Psoas muscle (tissue), 8 donors: ENCODE measurements around the gene SIM1. TPM values are rescaled to one million over a fixed set of nuclear protein-coding genes. Genes with fewer than 3 reads are reported as not detected.

ENCODE experiments used
- ATAC-seq, 4 donors: fragments of 200-7000 bp; cut with Tn5 transposase; one replicate each; pipeline ENCODE4 v1.9.1; 2020; ENCODE audit warnings: moderate library complexity in 3 of 4, mild to moderate bottlenecking in 2 of 4
- DNase-seq, 2 donors: peaks; one replicate each; pipeline ENCODE4 v3.0.0-alpha.2; 2020
- H3K27ac ChIP-seq: fragments of 200-600 bp; one replicate; pipeline ENCODE4 v1.8.0; 2022
- H3K27me3 ChIP-seq, 3 donors: fragments of 200-600 bp in 1 of 3; one replicate each; pipeline versions ENCODE4 v1.6.1 to v1.8.0; 2013 to 2022; ENCODE audit warnings: low read length in 2 of 3, mild to moderate bottlenecking in 2 of 3, moderate library complexity in 1 of 3; ENCODE audit not compliant: insufficient read depth in 3 of 3
- H3K36me3 ChIP-seq, 2 donors: fragments of 200-600 bp in 1 of 2; one replicate each; pipeline versions ENCODE4 v1.6.1 to v1.8.0; 2013 to 2022; ENCODE audit warnings: low read depth in 1 of 2, mild to moderate bottlenecking in 1 of 2, moderate library complexity in 1 of 2; ENCODE audit not compliant: insufficient read depth in 1 of 2
- H3K4me1 ChIP-seq: fragments of 200-600 bp; one replicate; pipeline ENCODE4 v1.8.0; 2022
- H3K4me3 ChIP-seq: fragments of 200-600 bp; one replicate; pipeline ENCODE4 v1.8.0; 2022; ENCODE audit warnings: mild to moderate bottlenecking
- H3K9me3 ChIP-seq: fragments of 200-600 bp; one replicate; pipeline ENCODE4 v1.8.0; 2022
- WGBS, 3 donors: extraction: QIAGEN DNeasy Blood & Tissue Kit; methylation state at CpG; one replicate each; pipeline versions ENCODE4 v1.1.6 to v1.1.7; 2013; 5-methylcytosine and 5-hydroxymethylcytosine counted together
- intact Hi-C, 2 donors: fragments of 100-400 bp; cut with DNase I; formaldehyde crosslinking; loops; one replicate each; pipeline versions ENCODE4 v1.11.0 to v1.14.2; 2022
- polyA plus RNA-seq, 3 donors: library from polyadenylated mRNA; stranded (reverse); fragments of 200-250 nt; gene quantifications; one replicate each; pipeline ENCODE4 v1.2.3, GENCODE V29; 2013
- total RNA-seq, 4 donors: library from RNA; stranded (reverse); fragmentation: NEBNext Ultra II Directional in 2 of 4; extraction: Animal tissue kit (Norgen Biotek cat#: 25700) in 2 of 4; gene quantifications; one replicate each; pipeline versions ENCODE4 v1.2.1 to v1.2.4, GENCODE V29; 2021 to 2023
- TF ChIP-seq, protein P1 (sequence below): fragments of 200-600 bp; IDR thresholded peaks from one replicate; pipeline ENCODE4 v1.8.0; 2022; ENCODE audit warnings: antibody characterized with exemption
- donor health status: healthy with polysubstance abuse.
- donor health status: DM: no; HTN: no; CAD: no; lungs with moderate emphysema.
- donor health status: Bipolar disorder and iron deficiency.
- donor health status: healthy.
- donor health status: DM: yes; HTN: yes; CAD: no.
- donor health status: DM: no; HTN: no; CAD: no.
- donor health status: DM: no; HTN: no; CAD: no.
- donor health status: DM: yes; HTN: yes; CAD: no.

The SIM1 gene
- total and polyA plus RNA-seq, 7 donors, result 0.60 to 14.4 (median 4.7) TPM

DNA sequence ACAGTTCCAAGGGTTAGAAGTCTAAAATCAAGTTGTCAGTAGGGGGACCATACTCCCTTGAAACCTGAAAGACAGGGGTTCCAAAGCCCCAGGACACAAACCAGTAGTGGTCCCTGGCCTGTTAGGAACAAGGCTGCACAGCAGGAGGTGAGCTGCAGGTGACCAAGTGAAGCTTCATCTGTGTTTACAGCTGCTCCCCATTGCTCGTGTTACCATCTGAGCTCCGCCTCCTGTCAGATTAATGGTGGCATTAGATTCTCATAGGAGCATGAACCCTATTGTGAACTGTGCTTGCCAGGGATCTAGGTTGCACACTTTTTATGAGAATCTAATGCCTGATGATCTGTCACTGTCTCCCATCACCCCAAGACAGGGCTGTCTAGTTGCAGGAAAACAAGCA lies 25.3 kb upstream of the SIM1 start:
- H3K27me3 ChIP-seq, result no peaks in the 10 kb centered on the region
- DNase-seq, result no peak
- WGBS, 3 donors, result 87 to 93% (median 90%) methylated on average over 2 of the region's 2 CpGs
- intact Hi-C loops, result no loop called here
- H3K27ac ChIP-seq, result no peak overlapping the region
- no peak overlapping the region for H3K4me3 ChIP-seq
- H3K36me3 ChIP-seq, result no peaks in the 10 kb centered on the region
- no peaks in the 10 kb centered on the region for H3K9me3 ChIP-seq
- H3K4me1 ChIP-seq, result no peaks in the 10 kb centered on the region
- ATAC-seq, result no peak
- TF ChIP-seq, protein P1, sequence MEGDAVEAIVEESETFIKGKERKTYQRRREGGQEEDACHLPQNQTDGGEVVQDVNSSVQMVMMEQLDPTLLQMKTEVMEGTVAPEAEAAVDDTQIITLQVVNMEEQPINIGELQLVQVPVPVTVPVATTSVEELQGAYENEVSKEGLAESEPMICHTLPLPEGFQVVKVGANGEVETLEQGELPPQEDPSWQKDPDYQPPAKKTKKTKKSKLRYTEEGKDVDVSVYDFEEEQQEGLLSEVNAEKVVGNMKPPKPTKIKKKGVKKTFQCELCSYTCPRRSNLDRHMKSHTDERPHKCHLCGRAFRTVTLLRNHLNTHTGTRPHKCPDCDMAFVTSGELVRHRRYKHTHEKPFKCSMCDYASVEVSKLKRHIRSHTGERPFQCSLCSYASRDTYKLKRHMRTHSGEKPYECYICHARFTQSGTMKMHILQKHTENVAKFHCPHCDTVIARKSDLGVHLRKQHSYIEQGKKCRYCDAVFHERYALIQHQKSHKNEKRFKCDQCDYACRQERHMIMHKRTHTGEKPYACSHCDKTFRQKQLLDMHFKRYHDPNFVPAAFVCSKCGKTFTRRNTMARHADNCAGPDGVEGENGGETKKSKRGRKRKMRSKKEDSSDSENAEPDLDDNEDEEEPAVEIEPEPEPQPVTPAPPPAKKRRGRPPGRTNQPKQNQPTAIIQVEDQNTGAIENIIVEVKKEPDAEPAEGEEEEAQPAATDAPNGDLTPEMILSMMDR, result no peak

DNA sequence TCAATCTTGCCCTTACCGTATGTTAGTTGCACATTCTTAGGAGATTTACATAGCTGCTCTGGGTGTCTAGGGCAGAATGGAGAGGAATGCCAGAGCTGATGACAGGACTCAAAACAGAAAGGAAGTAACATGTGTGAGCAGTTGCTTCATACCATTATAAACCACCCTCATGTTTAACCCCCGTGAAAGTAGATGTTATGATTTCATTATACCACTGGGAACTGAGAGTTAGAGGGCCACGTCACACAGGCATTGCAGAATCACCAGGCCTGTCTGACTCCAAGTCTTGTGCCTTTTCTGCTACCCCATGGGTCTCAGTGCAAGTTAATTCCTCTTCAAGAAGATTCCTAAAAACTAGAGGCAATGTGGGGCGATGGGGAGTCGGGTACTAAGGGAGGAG lies 23.5 kb upstream of the SIM1 start:
- no peak overlapping the region for H3K27ac ChIP-seq
- H3K4me3 ChIP-seq, result no peak overlapping the region
- no peaks in the 10 kb centered on the region for H3K9me3 ChIP-seq
- 66 to 71% (median 68%) methylated on average over 5 of the region's 5 CpGs for WGBS, 3 donors
- TF ChIP-seq, protein P1, result no peak
- no peaks in the 10 kb centered on the region for H3K27me3 ChIP-seq
- intact Hi-C loops, result loop anchor here (10.0 kb wide), 3 partner anchors 167 to 493 kb away; partner anchors contain the start of gene MCHR2 (in 1 of the 2)
- DNase-seq, result no peak
- H3K36me3 ChIP-seq, result no peaks in the 10 kb centered on the region
- no peaks in the 10 kb centered on the region for H3K4me1 ChIP-seq
- no peak for ATAC-seq

DNA sequence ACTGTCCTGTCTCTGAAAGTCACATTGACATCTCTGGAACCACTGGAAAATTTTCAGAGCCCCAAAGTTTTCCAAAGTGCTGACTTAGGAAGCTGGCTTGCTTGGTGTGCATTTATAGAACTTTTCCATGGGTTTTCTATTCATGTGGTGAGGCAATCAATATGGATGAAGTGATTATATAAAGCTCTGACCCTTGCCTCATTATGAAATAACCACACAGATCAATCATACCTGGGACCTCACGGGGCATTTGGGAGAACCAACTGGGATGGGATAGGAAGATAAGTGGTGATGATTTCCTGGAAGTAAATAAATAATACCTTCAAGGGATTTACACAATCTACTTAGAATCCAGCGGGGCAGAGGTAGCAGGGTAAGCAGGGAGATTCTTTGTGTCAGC lies 22.9 kb upstream of the SIM1 start:
- H3K27me3 ChIP-seq, result no peaks in the 10 kb centered on the region
- H3K9me3 ChIP-seq, result no peaks in the 10 kb centered on the region
- H3K4me1 ChIP-seq, result no peaks in the 10 kb centered on the region
- DNase-seq, result no peak
- no peak for ATAC-seq
- no peak overlapping the region for H3K27ac ChIP-seq
- TF ChIP-seq, protein P1, result no peak
- intact Hi-C loops, result loop anchor here (10.0 kb wide), 3 partner anchors 167 to 493 kb away; partner anchors contain the start of gene MCHR2 (in 1 of the 2)
- H3K36me3 ChIP-seq, result no peaks in the 10 kb centered on the region
- 91 to 98% (median 93%) methylated on average over 2 of the region's 2 CpGs for WGBS, 3 donors
- H3K4me3 ChIP-seq, result no peak overlapping the region

DNA sequence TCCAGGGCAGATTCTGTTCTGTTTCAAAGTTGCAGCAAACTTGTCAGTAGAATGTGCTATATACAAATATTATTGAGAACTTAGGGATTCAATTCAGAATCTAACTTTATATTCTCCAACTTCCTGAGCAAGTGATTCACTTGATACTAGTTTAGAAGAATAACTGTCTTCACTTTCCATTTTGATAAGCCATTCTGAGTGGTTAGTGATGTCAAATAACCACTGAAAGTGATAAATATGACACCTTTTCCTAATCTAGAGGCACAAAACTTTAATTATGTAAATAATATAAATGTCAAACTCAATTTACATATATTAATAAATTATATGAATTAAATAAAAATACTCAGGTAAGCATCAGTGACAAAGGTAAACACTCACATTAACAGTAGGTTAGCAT lies 20.5 kb upstream of the SIM1 start:
- no peak for ATAC-seq
- no peak for DNase-seq
- Histone ChIP-seq H3K9me3 (no peaks in the 10 kb centered on the region), H3K4me1 (no peaks in the 10 kb centered on the region), H3K36me3 (no peaks in the 10 kb centered on the region), H3K27ac (no peak overlapping the region), H3K4me3 (no peak overlapping the region), H3K27me3 (no peaks in the 10 kb centered on the region)
- TF ChIP-seq, protein P1, result no peak
- intact Hi-C loops, result loop anchor here (10.0 kb wide), 3 partner anchors 170 to 490 kb away; partner anchors contain the start of gene MCHR2 (in 1 of the 2)

DNA sequence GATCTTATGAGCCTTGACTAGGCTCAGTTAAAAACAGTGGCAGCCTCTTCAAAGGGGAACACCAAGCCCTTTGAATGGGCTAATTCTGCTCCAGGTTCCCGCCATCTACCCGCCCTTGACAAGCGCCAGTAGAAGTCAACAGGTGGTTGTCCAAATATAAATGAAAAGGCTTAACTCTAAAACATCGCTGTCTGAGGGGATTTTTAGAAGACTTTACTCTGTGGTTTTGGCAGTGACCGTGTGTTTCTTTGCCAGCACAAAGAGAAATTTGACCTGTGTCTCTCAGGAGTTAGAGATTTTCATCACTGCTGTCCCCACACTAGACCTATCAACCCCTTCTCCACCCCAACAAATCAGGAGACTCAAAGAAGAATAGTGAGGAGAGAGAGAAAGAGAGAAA lies 19.8 kb upstream of the SIM1 start:
- TF ChIP-seq, protein P1, result no peak
- Histone ChIP-seq H3K9me3 (no peaks in the 10 kb centered on the region), H3K27ac (no peak overlapping the region), H3K4me1 (no peaks in the 10 kb centered on the region), H3K27me3 (no peaks in the 10 kb centered on the region), H3K4me3 (no peak overlapping the region), H3K36me3 (no peaks in the 10 kb centered on the region)
- WGBS, 3 donors, result 35 to 38% (median 37%) methylated on average over 5 of the region's 5 CpGs
- ATAC-seq (peak in 3 of 4 donors; percentile 36 to 39 (median 37)), DNase-seq (no peak)
- intact Hi-C loops, result loop anchor here (10.0 kb wide), 3 partner anchors 170 to 490 kb away; partner anchors contain the start of gene MCHR2 (in 1 of the 2)
